ENCODE results near the gene CEBPB.

The CEBPB gene

GRCh38 chr20:50230871-50231560, 40.4 kb downstream of the CEBPB start:
- DNase-seq = no peak

GRCh38 chr20:50231854-50232253, 41.2 kb downstream of the CEBPB start:
- DNase-seq = no peak

GRCh38 chr20:50232651-50233324, 42.2 kb downstream of the CEBPB start:
- no peak for DNase-seq

- DNase-seq = no peak
Observed at GRCh38 chr20:50233325-50234212, 42.9 kb downstream of the CEBPB start.

GRCh38 chr20:50234288-50234687, 43.7 kb downstream of the CEBPB start:
- DNase-seq = no peak

- no peak for DNase-seq
Observed at GRCh38 chr20:50237349-50237748, 46.7 kb downstream of the CEBPB start.

- DNase-seq = no peak
Observed at GRCh38 chr20:50238081-50238800, 47.6 kb downstream of the CEBPB start.

GRCh38 chr20:50240092-50240491, 49.5 kb downstream of the CEBPB start:
- no peak for DNase-seq

GRCh38 chr20:50242178-50242514, 51.5 kb downstream of the CEBPB start:
- DNase-seq = no peak

All from effector CD8-positive, alpha-beta T cell (primary cell).